ENCODE measurements around the gene TMEM120A.

- TF ChIP-seq CTCF (IDR thresholded peaks at IDR 0.05) = no peak
- no peak for TF ChIP-seq POLR2A (IDR thresholded peaks at IDR 0.05)
Measured at GRCh38 chr7:75957021-75957736, 37.2 kb downstream of the TMEM120A start.
